K562 (cell line): ENCODE results near the gene GUK1. TPM values are rescaled to one million over a fixed set of nuclear protein-coding genes. Genes with fewer than 3 reads are reported as not detected.

Source experiments
- CEBPB ChIP-seq: fragments of 450-650 bp; IDR thresholded peaks from 2 replicates; pipeline ENCODE4 v1.6.1; 2016; ENCODE audit warnings: missing genetic modification characterization, missing compliant biosample characterization
- ELK3 ChIP-seq: fragments of 450-650 bp; formaldehyde crosslinking; IDR thresholded peaks from 2 replicates; pipeline ENCODE4 v1.4.0; 2020; ENCODE audit warnings: mild to moderate bottlenecking
- KLF13 ChIP-seq: fragments of 450-650 bp; IDR thresholded peaks from 2 replicates; pipeline ENCODE4 v1.6.1; 2016; ENCODE audit warnings: missing genetic modification characterization, low read depth, mild to moderate bottlenecking, missing compliant biosample characterization, moderate library complexity, borderline replicate concordance
- NCOA6 ChIP-seq: fragments of 450-650 bp; IDR thresholded peaks from 2 replicates; pipeline ENCODE4 v1.6.1; 2017; ENCODE audit warnings: mild to moderate bottlenecking
- NFE2 ChIP-seq: IDR thresholded peaks from 2 replicates; pipeline ENCODE4 v1.6.1; 2014; ENCODE audit warnings: antibody characterized with exemption, low read depth
- POLR3G ChIP-seq: IDR thresholded peaks from 2 replicates; pipeline ENCODE4 v1.6.1; 2011; ENCODE audit not compliant: insufficient read length, insufficient replicate concordance; ENCODE audit errors: extremely low read depth
- SMAD1 ChIP-seq: fragments of 150-350 bp; IDR thresholded peaks from 2 replicates; pipeline ENCODE4 v1.6.1; 2014; ENCODE audit warnings: low read length, low read depth; ENCODE audit not compliant: partially characterized antibody
- U2AF2 ChIP-seq: fragments of 200-400 bp; formaldehyde crosslinking; optimal IDR thresholded peaks from 2 replicates; pipeline ENCODE3; 2017; ENCODE audit warnings: low read depth, mild to moderate bottlenecking, low read length
- ZC3H8 ChIP-seq: fragments of 450-650 bp; IDR thresholded peaks from 2 replicates; pipeline ENCODE4 v1.6.1; 2017
- polyA plus RNA-seq, 8 experiments: library from polyadenylated mRNA; depleted of rRNA in 4 of 8; stranded (reverse) in 5 of 8; unstranded in 3 of 8; fragments of >200 nt; fragmentation: Nextera tagmentation in 2 of 8; fragmentation: Illumina TruSeq in 1 of 8; extraction: Ambion mirVana in 2 of 8; extraction: Trizol in 1 of 8; gene quantifications; 2 replicates each; pipeline versions ENCODE4 v1.2.1 to v1.2.3, GENCODE V29; 2011 to 2014; ENCODE audit warnings: inconsistent platforms in 1 of 8, missing spikeins in 1 of 8
- total RNA-seq, 7 experiments: library from RNA; depleted of rRNA in 6 of 7; stranded (reverse); fragments of >200 nt in 6 of 7; fragmentation: Illumina TruSeq in 2 of 7; extraction: Trizol in 2 of 7; gene quantifications; 2 replicates each; pipeline versions ENCODE4 v1.2.1 to v1.2.3, GENCODE V29; 2011 to 2021; ENCODE audit warnings: low replicate concordance in 1 of 7
- TF ChIP-seq, protein P1 (sequence below): fragments of 450-650 bp; IDR thresholded peaks from 2 replicates; pipeline ENCODE4 v1.6.1; 2016; ENCODE audit warnings: mild to moderate bottlenecking, moderate library complexity
- TF ChIP-seq, protein P2 (sequence below): fragments of 450-650 bp; IDR thresholded peaks from 2 replicates; pipeline ENCODE4 v1.6.1; 2016
- TF ChIP-seq, protein P3 (sequence below): fragments of 200-800 bp; sonication (Bioruptor generic); IDR thresholded peaks from 2 replicates; pipeline ENCODE4 v1.6.1; 2017; ENCODE audit warnings: missing genetic modification characterization, missing compliant biosample characterization

The GUK1 gene
- total and polyA plus RNA-seq, 9 of the 15 experiments (the other 6 are each of a cell fraction or from before 2014, with no cell fraction given): 7.0 to 331 (median 132) TPM

GRCh38 chr1:228109073-228109961 lies 30.8 kb upstream of the GUK1 start, which contains the start of gene MRPL55 (continued):
- TF ChIP-seq, protein P1, sequence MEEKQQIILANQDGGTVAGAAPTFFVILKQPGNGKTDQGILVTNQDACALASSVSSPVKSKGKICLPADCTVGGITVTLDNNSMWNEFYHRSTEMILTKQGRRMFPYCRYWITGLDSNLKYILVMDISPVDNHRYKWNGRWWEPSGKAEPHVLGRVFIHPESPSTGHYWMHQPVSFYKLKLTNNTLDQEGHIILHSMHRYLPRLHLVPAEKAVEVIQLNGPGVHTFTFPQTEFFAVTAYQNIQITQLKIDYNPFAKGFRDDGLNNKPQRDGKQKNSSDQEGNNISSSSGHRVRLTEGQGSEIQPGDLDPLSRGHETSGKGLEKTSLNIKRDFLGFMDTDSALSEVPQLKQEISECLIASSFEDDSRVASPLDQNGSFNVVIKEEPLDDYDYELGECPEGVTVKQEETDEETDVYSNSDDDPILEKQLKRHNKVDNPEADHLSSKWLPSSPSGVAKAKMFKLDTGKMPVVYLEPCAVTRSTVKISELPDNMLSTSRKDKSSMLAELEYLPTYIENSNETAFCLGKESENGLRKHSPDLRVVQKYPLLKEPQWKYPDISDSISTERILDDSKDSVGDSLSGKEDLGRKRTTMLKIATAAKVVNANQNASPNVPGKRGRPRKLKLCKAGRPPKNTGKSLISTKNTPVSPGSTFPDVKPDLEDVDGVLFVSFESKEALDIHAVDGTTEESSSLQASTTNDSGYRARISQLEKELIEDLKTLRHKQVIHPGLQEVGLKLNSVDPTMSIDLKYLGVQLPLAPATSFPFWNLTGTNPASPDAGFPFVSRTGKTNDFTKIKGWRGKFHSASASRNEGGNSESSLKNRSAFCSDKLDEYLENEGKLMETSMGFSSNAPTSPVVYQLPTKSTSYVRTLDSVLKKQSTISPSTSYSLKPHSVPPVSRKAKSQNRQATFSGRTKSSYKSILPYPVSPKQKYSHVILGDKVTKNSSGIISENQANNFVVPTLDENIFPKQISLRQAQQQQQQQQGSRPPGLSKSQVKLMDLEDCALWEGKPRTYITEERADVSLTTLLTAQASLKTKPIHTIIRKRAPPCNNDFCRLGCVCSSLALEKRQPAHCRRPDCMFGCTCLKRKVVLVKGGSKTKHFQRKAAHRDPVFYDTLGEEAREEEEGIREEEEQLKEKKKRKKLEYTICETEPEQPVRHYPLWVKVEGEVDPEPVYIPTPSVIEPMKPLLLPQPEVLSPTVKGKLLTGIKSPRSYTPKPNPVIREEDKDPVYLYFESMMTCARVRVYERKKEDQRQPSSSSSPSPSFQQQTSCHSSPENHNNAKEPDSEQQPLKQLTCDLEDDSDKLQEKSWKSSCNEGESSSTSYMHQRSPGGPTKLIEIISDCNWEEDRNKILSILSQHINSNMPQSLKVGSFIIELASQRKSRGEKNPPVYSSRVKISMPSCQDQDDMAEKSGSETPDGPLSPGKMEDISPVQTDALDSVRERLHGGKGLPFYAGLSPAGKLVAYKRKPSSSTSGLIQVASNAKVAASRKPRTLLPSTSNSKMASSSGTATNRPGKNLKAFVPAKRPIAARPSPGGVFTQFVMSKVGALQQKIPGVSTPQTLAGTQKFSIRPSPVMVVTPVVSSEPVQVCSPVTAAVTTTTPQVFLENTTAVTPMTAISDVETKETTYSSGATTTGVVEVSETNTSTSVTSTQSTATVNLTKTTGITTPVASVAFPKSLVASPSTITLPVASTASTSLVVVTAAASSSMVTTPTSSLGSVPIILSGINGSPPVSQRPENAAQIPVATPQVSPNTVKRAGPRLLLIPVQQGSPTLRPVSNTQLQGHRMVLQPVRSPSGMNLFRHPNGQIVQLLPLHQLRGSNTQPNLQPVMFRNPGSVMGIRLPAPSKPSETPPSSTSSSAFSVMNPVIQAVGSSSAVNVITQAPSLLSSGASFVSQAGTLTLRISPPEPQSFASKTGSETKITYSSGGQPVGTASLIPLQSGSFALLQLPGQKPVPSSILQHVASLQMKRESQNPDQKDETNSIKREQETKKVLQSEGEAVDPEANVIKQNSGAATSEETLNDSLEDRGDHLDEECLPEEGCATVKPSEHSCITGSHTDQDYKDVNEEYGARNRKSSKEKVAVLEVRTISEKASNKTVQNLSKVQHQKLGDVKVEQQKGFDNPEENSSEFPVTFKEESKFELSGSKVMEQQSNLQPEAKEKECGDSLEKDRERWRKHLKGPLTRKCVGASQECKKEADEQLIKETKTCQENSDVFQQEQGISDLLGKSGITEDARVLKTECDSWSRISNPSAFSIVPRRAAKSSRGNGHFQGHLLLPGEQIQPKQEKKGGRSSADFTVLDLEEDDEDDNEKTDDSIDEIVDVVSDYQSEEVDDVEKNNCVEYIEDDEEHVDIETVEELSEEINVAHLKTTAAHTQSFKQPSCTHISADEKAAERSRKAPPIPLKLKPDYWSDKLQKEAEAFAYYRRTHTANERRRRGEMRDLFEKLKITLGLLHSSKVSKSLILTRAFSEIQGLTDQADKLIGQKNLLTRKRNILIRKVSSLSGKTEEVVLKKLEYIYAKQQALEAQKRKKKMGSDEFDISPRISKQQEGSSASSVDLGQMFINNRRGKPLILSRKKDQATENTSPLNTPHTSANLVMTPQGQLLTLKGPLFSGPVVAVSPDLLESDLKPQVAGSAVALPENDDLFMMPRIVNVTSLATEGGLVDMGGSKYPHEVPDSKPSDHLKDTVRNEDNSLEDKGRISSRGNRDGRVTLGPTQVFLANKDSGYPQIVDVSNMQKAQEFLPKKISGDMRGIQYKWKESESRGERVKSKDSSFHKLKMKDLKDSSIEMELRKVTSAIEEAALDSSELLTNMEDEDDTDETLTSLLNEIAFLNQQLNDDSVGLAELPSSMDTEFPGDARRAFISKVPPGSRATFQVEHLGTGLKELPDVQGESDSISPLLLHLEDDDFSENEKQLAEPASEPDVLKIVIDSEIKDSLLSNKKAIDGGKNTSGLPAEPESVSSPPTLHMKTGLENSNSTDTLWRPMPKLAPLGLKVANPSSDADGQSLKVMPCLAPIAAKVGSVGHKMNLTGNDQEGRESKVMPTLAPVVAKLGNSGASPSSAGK: no peak; the same call in 1 of the 2 replicates
- no peak for TF ChIP-seq NFE2
- no peak for TF ChIP-seq ELK3
- TF ChIP-seq POLR3G: no peak
- TF ChIP-seq KLF13 (tag): no peak; the same call in 1 of the 2 replicates
- TF ChIP-seq, protein P2, sequence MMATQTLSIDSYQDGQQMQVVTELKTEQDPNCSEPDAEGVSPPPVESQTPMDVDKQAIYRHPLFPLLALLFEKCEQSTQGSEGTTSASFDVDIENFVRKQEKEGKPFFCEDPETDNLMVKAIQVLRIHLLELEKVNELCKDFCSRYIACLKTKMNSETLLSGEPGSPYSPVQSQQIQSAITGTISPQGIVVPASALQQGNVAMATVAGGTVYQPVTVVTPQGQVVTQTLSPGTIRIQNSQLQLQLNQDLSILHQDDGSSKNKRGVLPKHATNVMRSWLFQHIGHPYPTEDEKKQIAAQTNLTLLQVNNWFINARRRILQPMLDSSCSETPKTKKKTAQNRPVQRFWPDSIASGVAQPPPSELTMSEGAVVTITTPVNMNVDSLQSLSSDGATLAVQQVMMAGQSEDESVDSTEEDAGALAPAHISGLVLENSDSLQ: peak; percentile 85
- peak; percentile 34 for TF ChIP-seq SMAD1
- TF ChIP-seq NCOA6: no peak
- TF ChIP-seq U2AF2: no peak
- TF ChIP-seq, protein P3, sequence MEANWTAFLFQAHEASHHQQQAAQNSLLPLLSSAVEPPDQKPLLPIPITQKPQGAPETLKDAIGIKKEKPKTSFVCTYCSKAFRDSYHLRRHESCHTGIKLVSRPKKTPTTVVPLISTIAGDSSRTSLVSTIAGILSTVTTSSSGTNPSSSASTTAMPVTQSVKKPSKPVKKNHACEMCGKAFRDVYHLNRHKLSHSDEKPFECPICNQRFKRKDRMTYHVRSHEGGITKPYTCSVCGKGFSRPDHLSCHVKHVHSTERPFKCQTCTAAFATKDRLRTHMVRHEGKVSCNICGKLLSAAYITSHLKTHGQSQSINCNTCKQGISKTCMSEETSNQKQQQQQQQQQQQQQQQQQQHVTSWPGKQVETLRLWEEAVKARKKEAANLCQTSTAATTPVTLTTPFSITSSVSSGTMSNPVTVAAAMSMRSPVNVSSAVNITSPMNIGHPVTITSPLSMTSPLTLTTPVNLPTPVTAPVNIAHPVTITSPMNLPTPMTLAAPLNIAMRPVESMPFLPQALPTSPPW (CRISPR knock-in tag): peak; percentile 82
- TF ChIP-seq ZC3H8: no peak; the same call in 1 of the 2 replicates
- TF ChIP-seq CEBPB (tag): peak; percentile 87
